GM19328 (cell line): ENCODE data around the gene RBP3.

Experiments used
- ATAC-seq: cut with Tn5 transposase; IDR thresholded peaks from one replicate; pipeline ENCODE4 v1.9.1; 2021; ENCODE audit warnings: mild to moderate bottlenecking, moderate library complexity; ENCODE audit not compliant: unreplicated experiment

Gene RBP3

DNA sequence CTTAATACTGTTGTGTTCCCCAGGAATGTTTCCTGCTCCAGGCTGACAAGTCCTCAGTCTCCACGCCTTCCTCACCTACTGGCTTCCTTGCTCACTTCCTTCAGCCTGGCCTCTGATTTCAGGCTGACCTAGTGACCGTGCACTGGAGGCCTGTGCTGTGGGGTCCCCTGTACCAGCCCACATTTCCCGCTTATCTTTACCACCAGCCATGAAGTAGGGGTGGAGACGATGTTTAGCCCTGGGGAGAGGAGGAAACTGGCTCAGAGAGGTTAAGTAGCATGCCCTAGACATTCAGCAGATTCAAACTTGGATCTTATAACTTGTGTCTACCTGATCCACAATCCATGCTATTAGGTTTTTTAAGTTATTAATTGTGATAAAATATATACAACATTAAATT is 40.7 kb downstream of the RBP3 start:
- no peak for ATAC-seq

DNA sequence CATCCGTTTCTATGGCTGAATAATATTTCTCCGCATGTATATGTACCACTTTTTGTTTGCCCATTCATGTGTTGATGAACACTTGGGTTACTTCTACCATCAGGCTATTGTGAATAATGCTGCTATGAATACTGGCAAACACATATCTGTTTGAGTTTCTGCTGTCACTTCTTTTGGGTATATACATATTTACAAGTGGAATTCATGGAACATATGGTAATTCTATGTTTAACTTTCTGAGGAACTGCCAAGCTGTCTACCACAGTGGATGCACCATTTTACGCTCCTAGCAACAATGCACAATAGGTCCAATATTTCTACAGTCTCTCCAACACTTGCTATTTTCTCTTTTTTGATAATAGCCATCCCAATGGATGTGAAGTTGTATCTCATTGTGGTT is 41.5 kb downstream of the RBP3 start:
- no peak for ATAC-seq

GRCh38 chr10:47396311-47396717 is 48.2 kb downstream of the RBP3 start:
- no peak for ATAC-seq

DNA sequence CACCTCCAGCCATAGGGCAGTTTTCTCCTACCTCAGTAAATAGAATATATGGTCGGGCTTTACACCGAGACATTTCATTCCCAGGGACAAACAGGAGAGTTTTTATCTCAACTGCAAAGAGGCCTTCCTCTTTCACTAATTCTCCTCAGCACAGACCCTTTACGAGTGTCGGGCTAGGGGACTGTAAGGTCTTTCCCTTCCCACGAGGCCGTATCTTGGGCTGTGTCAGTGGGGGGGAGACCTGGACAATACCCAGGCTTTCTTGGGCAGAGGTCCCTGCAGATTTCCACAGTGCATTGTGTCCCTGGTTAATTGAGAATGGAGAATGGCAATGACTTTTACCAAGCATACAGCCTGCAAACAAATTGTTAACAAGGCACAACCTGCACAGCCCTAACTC is 49.1 kb downstream of the RBP3 start:
- ATAC-seq: no peak

DNA sequence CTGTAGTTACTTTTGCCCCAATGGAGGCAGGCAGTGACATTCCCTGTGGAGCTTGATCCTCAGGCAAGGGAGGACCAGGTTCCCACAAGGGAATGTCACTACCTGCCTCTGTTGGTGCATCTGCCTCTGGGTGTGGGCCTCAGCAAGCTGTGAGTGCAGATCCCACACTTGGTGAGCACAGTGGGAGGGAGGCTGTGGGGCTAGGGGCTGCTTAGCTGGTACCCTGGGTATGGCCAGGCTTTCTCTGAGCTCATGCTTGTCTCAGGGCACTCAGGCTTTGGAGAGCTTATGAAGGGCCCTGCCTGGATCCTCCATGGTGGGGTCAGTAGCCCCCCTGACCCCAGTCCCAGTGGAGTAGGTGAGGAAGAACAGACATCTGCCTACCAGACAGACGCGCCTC is 52.1 kb downstream of the RBP3 start:
- ATAC-seq: no peak

- ATAC-seq: no peak
Measured at GRCh38 chr10:47400786-47401185, 52.6 kb downstream of the RBP3 start.

DNA sequence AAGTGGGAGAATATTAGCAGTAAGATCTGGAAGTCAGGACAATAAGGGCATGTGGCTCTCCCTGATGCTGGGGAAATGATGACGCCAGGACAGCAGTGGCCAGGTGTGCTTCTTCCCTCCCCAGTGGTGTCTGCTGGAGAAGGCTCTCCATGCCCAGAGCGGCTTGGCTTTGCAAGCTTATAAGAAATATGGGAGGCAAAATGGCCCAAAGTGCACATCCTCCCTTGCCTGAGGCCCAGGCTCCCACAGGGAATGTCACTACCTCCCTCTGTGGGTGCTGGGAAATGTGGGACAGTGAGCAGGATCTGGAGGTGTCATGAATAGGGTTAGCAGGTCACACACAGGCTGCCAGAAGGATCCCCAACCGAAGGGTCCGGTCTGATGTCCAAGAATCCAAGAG is 53.0 kb downstream of the RBP3 start:
- no peak for ATAC-seq

GRCh38 chr10:47401874-47402640 is 53.9 kb downstream of the RBP3 start:
- no peak for ATAC-seq

DNA sequence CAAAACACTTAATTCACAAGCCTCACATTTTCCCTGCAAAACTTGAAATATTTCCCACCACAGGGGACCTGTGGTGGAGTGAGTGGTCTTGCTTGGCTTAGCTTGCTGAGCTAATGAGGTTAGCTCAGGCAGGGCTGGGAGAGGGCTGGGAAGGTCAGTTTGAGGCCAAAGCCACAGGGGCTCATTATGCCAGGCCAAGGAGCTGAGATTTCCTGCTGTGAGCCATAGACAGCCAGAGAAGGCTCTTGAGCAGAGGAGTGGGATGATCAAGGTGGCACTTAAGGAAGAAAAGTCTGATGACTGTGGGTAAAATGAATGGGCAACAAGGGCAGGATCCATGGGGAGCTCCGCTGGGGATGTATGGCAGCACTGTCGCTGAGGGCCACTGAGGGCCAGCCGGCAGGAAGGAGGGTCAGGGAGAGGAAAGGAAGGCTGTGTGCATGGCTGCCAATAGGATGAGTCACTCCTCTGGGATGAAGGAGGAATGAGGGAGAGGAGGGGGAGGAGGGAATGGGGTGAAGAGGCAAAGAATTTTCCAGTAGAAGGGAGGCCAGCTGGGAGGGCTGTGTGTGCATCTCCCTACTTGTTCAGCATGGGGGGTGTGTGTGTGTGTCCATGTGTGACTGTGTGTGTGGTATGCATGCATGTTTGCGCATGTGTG is 54.6 kb downstream of the RBP3 start:
- ATAC-seq: no peak

DNA sequence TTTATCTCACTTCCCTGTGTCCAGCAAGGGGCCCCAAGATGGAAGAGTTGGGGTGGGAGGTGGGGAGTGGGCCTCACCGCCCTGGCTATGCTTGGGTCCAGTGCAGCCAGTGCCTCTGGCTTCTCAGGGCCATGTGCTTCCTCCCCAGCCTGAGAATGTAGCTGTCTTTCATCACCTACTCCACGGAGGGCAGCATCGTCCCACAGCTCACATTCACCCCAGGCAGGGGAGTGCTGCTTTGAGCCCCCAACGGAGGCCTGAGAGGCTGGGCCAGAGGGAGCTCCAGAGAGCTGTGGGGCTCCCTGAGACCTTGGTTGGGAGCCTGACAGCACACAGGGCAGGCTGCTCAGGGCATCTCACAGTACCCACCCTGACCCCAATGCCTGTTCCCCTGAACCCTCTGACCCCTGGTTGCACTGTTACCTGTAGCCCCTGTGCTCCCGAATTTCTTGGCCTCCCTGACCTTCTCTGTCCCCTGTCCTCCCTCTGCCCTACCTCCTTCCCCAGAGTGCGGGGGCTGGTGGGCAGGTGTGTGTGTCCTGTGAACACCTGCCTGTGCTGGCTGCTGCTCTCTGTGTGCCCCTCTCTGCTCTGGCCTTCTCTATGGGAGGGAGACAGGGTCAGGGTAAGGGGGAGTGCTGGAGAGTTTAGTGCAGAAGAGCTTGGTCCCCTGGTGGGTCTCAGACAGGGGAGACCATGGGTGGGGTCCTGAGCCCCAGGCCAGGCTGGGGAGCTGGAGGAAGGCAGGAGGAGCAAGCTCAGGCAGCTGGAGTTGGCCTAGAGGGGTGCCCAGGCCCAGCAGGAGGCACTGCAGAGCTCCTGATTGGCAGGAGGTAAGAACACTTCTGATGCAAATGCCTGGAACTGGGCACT is 55.5 kb downstream of the RBP3 start:
- no peak for ATAC-seq

- no peak for ATAC-seq
Measured at GRCh38 chr10:47404446-47404845, 56.3 kb downstream of the RBP3 start.

- no peak for ATAC-seq
Measured at GRCh38 chr10:47404937-47405336, 56.8 kb downstream of the RBP3 start.

DNA sequence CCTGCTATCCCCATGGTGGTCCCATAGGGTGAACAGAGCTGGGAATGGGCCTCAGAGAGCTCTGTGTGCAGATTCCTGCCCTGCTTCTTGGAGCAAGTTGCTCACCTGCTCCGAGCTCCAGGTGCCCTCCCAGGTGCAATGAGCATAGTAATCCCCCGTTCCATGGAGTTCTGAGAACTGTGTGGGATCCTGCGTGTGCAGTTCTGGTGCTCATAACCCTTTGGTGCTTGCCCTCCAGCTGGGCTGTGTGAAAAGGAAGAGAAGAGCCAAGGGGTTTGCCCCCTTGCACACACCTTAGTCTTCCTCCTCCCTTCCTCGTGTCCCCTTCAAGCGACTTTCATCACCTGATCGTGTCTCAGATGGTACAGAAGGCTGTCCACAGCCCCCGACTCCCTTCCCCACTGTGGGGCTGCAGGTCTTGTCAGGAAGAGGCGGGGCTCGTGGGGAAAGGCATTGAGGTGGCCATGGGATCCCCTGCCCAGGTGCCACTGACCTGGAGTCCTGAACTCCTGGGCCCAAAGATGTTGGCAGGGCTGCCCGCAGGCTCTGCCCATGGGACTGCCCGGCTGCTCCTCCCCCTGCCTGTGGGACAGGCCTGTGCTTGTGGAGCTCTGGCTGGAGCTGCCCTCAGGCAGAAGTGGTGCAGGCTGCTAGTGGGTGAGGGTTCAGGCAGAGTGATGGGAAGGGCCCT is 57.8 kb downstream of the RBP3 start:
- no peak for ATAC-seq

- ATAC-seq: no peak
Measured at GRCh38 chr10:47406548-47406869, 58.3 kb downstream of the RBP3 start.

GRCh38 chr10:47406870-47407691 is 58.9 kb downstream of the RBP3 start:
- no peak for ATAC-seq
